Measurements from ENCODE around the gene KREMEN1. TPM values are rescaled to one million over a fixed set of nuclear protein-coding genes. Genes with fewer than 3 reads are reported as not detected.
"Not testable (repeated sequence)": the region's sequence is repeated elsewhere in the genome, so short reads cannot be mapped to it uniquely, and the experiment has no call there.

Gene KREMEN1
- total and polyA plus RNA-seq, 4 experiments from 2014 or later, result not detected

DNA sequence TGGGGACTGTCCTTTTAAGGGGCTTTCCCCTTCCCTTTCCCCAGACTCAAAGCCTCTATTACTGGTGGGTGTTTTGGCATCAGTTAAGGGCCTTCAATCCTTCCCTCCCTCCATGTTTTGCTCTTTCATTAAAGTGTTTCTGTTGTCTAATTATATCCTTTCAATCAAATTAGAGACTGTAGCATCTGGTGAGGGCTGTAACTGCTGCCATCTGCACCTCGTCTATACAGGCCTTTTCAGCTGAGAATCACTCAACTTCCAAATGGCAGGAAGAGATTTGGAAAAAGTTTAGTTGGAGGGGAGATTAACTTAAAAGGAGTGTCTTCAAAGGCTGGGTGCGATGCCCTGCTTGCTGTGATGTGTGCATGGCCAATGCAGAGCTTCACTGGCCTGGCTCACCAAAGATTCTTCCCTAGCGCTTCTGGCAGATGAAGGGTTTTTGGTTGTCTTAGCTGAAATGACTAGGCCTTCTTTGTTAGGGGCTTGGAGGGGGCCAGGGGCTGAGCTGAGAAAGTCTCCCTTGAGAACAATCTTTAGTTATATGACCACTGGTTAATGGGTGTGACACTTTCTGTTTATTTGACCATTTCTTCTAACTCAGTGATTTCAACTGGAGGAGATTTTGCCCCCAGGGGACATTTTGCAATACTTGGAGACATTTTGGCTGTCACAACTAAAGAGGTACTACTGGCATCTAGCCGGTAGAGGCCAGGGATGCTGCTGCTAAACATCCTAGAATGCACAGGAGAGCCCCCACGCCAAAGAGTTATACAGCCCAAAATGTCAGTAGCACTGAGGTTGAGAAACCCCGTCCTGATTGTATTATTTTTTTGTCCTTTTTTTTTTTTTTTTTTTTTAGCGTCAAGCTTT is 7.5 kb downstream of the KREMEN1 start:
- intact Hi-C loops (cut with micrococcal nuclease), result no loop called here
- H3K36me3 Mint-ChIP-seq, result peaks cover 0 to 3% of the 10 kb centered on the region in 2 donors
- H3K27ac ChIP-seq (ENCODE audit: low read depth, low read length), result no peak overlapping the region
- H3K27me3 Mint-ChIP-seq, result peaks cover 10 to 22% of the 10 kb centered on the region in 2 donors
- DNase-seq, result no peak
- ChIA-PET CTCF (ENCODE audit: partially characterized antibody) (no interaction called here), POLR2A (ENCODE audit: partially characterized antibody) (no interaction called here)
- H3K27me3 ChIP-seq (ENCODE audit: insufficient read depth, low read length), result peaks cover 6% of the 10 kb centered on the region
- no peaks in the 10 kb centered on the region for H3K9me3 ChIP-seq (ENCODE audit: control insufficient read depth in 1 of 2, low read length in 2 of 2)
- no peaks in the 10 kb centered on the region for H3K9me3 Mint-ChIP-seq
- H3K4me3 Mint-ChIP-seq, result no peak overlapping the region
- peaks cover 0 to 1% (median 0%) of the 10 kb centered on the region in 4 donors for H3K4me1 Mint-ChIP-seq
- H3K36me3 ChIP-seq (ENCODE audit: insufficient read depth, low read length), result no peaks in the 10 kb centered on the region
- H3K4me1 ChIP-seq (ENCODE audit: insufficient read depth, low read length), result no peaks in the 10 kb centered on the region
- no peak overlapping the region for H3K4me3 ChIP-seq (ENCODE audit: low read length in 2 of 2)
- no peak overlapping the region for H3K27ac Mint-ChIP-seq

DNA sequence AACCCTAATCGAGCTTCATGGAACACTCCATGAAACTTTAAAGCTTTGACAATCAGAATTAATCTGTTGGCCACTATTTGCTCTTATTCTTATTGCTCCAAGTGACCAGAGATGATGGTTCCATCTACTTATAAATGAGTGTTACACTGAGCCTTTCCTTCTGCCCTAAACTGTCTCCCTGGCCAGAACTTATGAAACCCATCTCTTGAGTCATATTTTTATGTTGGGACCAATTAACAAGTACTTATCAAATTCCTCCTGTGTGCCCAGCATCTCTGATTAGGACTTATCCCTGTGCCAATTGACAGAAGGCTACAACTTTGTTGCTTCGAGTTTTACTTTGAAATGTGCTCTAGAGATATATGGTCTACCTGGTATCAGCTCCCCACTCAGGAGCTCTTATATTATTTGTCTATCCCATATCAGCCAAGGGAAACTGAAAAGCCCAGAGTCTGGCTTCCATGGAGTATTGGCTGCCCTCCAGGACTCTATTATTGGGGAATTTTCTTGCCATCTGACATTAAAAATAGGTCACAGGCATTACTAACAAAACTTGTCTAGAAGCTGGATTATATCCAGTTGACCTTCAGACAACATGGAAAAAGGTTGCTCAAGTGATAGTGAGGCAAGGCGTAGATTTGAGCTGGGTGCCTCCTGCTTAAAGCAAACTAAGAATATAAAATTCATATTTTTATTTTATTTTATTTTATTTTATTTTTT is 8.8 kb downstream of the KREMEN1 start:
- Mint-ChIP-seq H3K4me1 (no peaks in the 10 kb centered on the region), H3K36me3 (no peaks in the 10 kb centered on the region), H3K9me3 (no peaks in the 10 kb centered on the region), H3K27ac (no peak overlapping the region), H3K27me3 (peaks cover 7 to 16% of the 10 kb centered on the region in 2 donors), H3K4me3 (no peak overlapping the region)
- intact Hi-C loops (cut with micrococcal nuclease), result no loop called here
- Histone ChIP-seq H3K27me3 (ENCODE audit: insufficient read depth, low read length) (no peaks in the 10 kb centered on the region), H3K27ac (ENCODE audit: low read depth, low read length) (no peak overlapping the region), H3K4me3 (ENCODE audit: low read length in 2 of 2) (no peak overlapping the region), H3K36me3 (ENCODE audit: insufficient read depth, low read length) (no peaks in the 10 kb centered on the region), H3K9me3 (ENCODE audit: control insufficient read depth in 1 of 2, low read length in 2 of 2) (no peaks in the 10 kb centered on the region), H3K4me1 (ENCODE audit: insufficient read depth, low read length) (no peaks in the 10 kb centered on the region)
- no peak for DNase-seq
- ChIA-PET CTCF (ENCODE audit: partially characterized antibody) (no interaction called here), POLR2A (ENCODE audit: partially characterized antibody) (no interaction called here)

DNA sequence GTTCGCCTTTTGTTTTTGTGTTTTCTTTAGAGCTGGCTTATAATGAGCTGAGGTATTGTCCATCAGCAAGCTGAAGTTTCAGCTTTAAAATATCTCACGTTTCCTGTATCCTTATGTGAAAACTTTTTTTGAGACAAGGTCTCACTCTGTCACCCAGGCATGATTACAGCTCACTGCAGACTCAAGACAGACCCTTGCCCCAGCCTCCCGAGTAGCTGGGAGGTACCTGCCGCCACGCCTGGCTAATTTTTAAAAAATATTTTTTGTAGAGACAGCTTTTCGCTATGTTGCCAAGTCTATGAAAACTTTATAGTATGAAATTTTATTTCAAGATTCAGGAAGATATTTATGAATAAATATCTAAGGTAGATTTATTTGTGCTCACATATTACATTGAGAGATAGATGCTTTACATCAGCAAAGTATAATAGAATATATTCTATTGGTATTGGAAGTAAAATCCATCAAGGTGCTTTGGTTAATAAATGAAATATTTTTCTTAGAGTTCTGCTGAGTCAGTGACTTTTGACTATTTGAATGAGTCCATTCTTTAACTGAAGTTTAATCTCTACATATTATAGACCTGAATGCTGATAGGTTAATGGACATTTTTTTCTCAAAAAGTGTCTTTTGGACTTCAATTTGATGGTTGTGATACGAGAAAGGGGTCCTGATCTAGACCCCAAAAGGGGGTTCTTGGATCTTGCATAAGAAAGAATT is 10.2 kb downstream of the KREMEN1 start:
- DNase-seq, result no peak
- no peak overlapping the region for H3K4me3 ChIP-seq (ENCODE audit: low read length in 2 of 2)
- H3K27me3 ChIP-seq (ENCODE audit: insufficient read depth, low read length), result no peaks in the 10 kb centered on the region
- H3K4me1 ChIP-seq (ENCODE audit: insufficient read depth, low read length), result no peaks in the 10 kb centered on the region
- H3K27ac ChIP-seq (ENCODE audit: low read depth, low read length), result no peak overlapping the region
- ChIA-PET POLR2A (ENCODE audit: partially characterized antibody) (no interaction called here), CTCF (ENCODE audit: partially characterized antibody) (no interaction called here)
- no peak overlapping the region for H3K4me3 Mint-ChIP-seq
- no peaks in the 10 kb centered on the region for H3K9me3 ChIP-seq (ENCODE audit: control insufficient read depth in 1 of 2, low read length in 2 of 2)
- H3K36me3 ChIP-seq (ENCODE audit: insufficient read depth, low read length), result no peaks in the 10 kb centered on the region
- peaks cover 7 to 13% of the 10 kb centered on the region in 2 donors for H3K27me3 Mint-ChIP-seq
- H3K27ac Mint-ChIP-seq, result no peak overlapping the region
- no peaks in the 10 kb centered on the region for H3K36me3 Mint-ChIP-seq
- no peaks in the 10 kb centered on the region for H3K9me3 Mint-ChIP-seq
- no peaks in the 10 kb centered on the region for H3K4me1 Mint-ChIP-seq
- intact Hi-C loops (cut with micrococcal nuclease), result no loop called here

DNA sequence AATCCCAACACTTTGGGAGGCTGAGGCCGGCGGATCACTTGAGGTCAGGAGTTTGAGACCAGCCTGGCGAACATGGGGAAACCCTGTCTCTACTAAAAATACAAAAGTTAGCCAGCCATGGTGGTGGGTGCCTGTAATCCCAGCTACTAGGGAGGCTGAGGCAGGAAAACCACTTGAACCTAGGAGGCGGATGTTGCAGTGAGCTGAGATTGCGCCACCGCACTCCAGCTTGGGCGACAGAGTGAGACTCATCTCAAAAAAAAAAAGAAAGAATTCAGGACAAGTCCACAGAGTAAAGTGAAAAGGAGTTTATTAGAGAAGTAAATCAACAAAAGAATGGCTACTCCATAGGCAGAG is 10.7 kb downstream of the KREMEN1 start:
- H3K27me3 Mint-ChIP-seq, result peaks cover 9 to 10% of the 10 kb centered on the region in 2 donors
- CTCF ChIA-PET (ENCODE audit: partially characterized antibody); POLR2A ChIA-PET (ENCODE audit: partially characterized antibody): not testable (repeated sequence)

DNA sequence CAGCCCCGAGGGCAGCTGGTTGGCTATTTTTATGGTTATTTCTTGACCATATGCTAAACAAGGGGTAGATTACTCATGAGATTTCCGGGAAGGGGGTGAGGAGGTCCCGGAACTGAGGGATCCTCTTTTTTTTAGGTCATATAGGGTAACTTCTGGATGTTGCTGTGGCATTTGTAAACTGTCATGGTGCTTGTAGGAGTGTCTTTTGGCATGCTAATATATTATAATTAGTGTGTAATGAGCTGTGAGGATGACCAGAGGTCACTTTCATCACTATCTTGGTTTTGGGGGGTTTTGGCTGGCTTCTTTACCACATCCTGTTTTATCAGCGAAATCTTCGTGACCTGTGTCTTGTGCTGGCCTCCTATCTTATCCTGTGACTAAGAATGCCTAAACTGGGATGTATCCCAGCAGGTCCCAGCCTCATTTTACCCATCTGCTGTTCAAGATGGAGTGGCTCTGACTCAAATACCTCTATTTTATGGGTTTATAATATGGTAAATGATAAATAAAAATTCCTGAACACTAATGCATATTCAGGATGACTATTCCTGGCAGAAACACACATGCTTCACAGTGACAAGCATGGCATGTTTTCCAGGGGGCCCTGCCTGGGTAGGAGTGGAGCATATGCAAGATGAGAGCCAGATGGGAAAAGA is 11.2 kb downstream of the KREMEN1 start:
- ChIA-PET POLR2A (ENCODE audit: partially characterized antibody) (no interaction called here), CTCF (ENCODE audit: partially characterized antibody) (no interaction called here)
- Histone ChIP-seq H3K4me1 (ENCODE audit: insufficient read depth, low read length) (no peaks in the 10 kb centered on the region), H3K27ac (ENCODE audit: low read depth, low read length) (no peak overlapping the region), H3K4me3 (ENCODE audit: low read length in 2 of 2) (no peak overlapping the region), H3K9me3 (ENCODE audit: control insufficient read depth in 1 of 2, low read length in 2 of 2) (no peaks in the 10 kb centered on the region), H3K27me3 (ENCODE audit: insufficient read depth, low read length) (no peaks in the 10 kb centered on the region), H3K36me3 (ENCODE audit: insufficient read depth, low read length) (no peaks in the 10 kb centered on the region)
- no peak overlapping the region for H3K27ac Mint-ChIP-seq
- H3K4me1 Mint-ChIP-seq, result no peaks in the 10 kb centered on the region
- H3K4me3 Mint-ChIP-seq, result no peak overlapping the region
- intact Hi-C loops (cut with micrococcal nuclease), result no loop called here
- DNase-seq, result no peak
- no peaks in the 10 kb centered on the region for H3K36me3 Mint-ChIP-seq
- H3K9me3 Mint-ChIP-seq, result no peaks in the 10 kb centered on the region
- H3K27me3 Mint-ChIP-seq, result peaks cover 6 to 8% of the 10 kb centered on the region in 2 donors

More for the DNA sequence above, 10.7 kb downstream of the KREMEN1 start:
- H3K27me3 ChIP-seq (ENCODE audit: insufficient read depth, low read length); H3K4me3 Mint-ChIP-seq; DNase-seq; H3K36me3 Mint-ChIP-seq; H3K4me1 Mint-ChIP-seq; H3K9me3 ChIP-seq (ENCODE audit: control insufficient read depth in 1 of 2, low read length in 2 of 2); intact Hi-C loops (cut with micrococcal nuclease); H3K27ac ChIP-seq (ENCODE audit: low read depth, low read length); H3K9me3 Mint-ChIP-seq; H3K4me1 ChIP-seq (ENCODE audit: insufficient read depth, low read length); H3K4me3 ChIP-seq (ENCODE audit: low read length in 2 of 2); H3K36me3 ChIP-seq (ENCODE audit: insufficient read depth, low read length): not testable (repeated sequence)
- peak overlapping the region in 1 of 7 donors; percentile 79 for H3K27ac Mint-ChIP-seq

DNA sequence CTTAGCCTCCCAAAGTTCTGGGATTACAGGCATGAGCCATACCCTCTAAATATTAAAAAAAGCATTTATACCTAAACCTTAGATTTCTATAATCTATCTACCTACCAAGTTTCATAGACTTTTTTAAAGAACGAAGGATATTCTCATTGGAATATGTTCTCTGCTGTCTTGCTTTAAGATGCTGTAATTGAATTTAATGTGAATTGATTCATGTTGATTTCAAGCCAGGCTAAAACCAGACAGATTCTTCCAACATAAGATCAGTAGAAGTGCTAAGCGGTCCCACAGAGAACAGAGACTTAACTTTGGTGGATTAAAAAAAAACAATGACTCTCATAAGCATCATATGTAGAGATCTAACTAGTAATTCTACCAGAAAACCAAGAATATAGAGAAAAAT is 14.2 kb downstream of the KREMEN1 start:
- Mint-ChIP-seq H3K36me3 (no peaks in the 10 kb centered on the region), H3K4me3 (no peak overlapping the region), H3K27me3 (peaks cover 15 to 18% of the 10 kb centered on the region in 2 donors), H3K4me1 (no peaks in the 10 kb centered on the region), H3K27ac (no peak overlapping the region), H3K9me3 (no peaks in the 10 kb centered on the region)
- ChIA-PET CTCF (ENCODE audit: partially characterized antibody) (no interaction called here), POLR2A (ENCODE audit: partially characterized antibody) (no interaction called here)
- Histone ChIP-seq H3K4me3 (ENCODE audit: low read length in 2 of 2) (no peak overlapping the region), H3K27ac (ENCODE audit: low read depth, low read length) (no peak overlapping the region), H3K27me3 (ENCODE audit: insufficient read depth, low read length) (no peaks in the 10 kb centered on the region), H3K36me3 (ENCODE audit: insufficient read depth, low read length) (no peaks in the 10 kb centered on the region), H3K9me3 (ENCODE audit: control insufficient read depth in 1 of 2, low read length in 2 of 2) (no peaks in the 10 kb centered on the region), H3K4me1 (ENCODE audit: insufficient read depth, low read length) (no peaks in the 10 kb centered on the region)
- intact Hi-C loops (cut with micrococcal nuclease), result no loop called here
- DNase-seq, result no peak

DNA sequence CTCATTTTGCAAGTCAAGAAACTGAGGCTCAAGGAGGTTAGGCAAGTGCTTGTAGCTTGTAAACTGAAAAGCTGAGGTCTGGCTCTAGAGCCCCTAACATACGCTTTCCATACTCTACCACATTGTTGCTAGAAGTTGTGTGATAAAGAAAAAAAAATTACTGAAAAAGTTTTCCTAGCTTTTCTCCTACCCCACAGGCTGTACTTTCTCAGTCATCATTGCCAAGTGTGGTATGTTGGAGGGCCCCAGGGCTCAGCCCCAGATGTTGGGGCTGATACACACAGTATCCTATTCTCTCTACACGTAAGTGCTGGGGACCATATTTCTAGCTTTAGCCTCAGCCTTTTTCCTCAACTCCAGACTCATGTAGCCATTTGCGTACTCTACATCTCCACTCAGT is 16.0 kb downstream of the KREMEN1 start:
- Histone ChIP-seq H3K9me3 (ENCODE audit: control insufficient read depth in 1 of 2, low read length in 2 of 2) (no peaks in the 10 kb centered on the region), H3K4me1 (ENCODE audit: insufficient read depth, low read length) (no peaks in the 10 kb centered on the region), H3K27ac (ENCODE audit: low read depth, low read length) (no peak overlapping the region), H3K4me3 (ENCODE audit: low read length in 2 of 2) (no peak overlapping the region), H3K27me3 (ENCODE audit: insufficient read depth, low read length) (no peaks in the 10 kb centered on the region), H3K36me3 (ENCODE audit: insufficient read depth, low read length) (no peaks in the 10 kb centered on the region)
- Mint-ChIP-seq H3K4me3 (no peak overlapping the region), H3K27ac (no peak overlapping the region), H3K9me3 (no peaks in the 10 kb centered on the region), H3K36me3 (no peaks in the 10 kb centered on the region), H3K27me3 (peaks cover 17 to 18% of the 10 kb centered on the region in 2 donors), H3K4me1 (no peaks in the 10 kb centered on the region)
- no peak for DNase-seq
- intact Hi-C loops (cut with micrococcal nuclease), result no loop called here
- CTCF ChIA-PET (ENCODE audit: partially characterized antibody), result no interaction called here
- POLR2A ChIA-PET (ENCODE audit: partially characterized antibody), result no interaction called here
